ENCODE measurements around the gene TMEM41B. TPM values are rescaled to one million over a fixed set of nuclear protein-coding genes. Genes with fewer than 3 reads are reported as not detected.

Gene TMEM41B
- total and polyA plus RNA-seq, 2 of the 8 experiments (the other 6 are each of a cell fraction or from before 2014, with no cell fraction given): 24.3 to 50.1 TPM

- ChIA-PET POLR2A (ENCODE audit: partially characterized antibody) (interaction anchor here (0.7 to 4.0 kb wide), 10 partner anchors 11 to 192 kb away, joined by 3 to 72 read pairs (median 4); partner anchors contain the start of genes DENND5A, IPO7 and TMEM41B), CTCF (ENCODE audit: partially characterized antibody) (interaction anchor here (0.5 to 1.3 kb wide), 6 partner anchors 15 to 149 kb away, joined by 3 to 4 read pairs (median 3); no protein-coding TSS in a partner anchor)
- 0 out of 2 replicates have a peak overlapping the region, but pooled peaks have one; percentile 6 for H3K27ac ChIP-seq (ENCODE audit: low read depth, low read length)
- H4K20me1 ChIP-seq (replicated peaks in 1 of 2; ENCODE audit: control insufficient read depth in 1 of 2, insufficient read depth in 2 of 2, low read length in 2 of 2): no peaks in the 10 kb centered on the region
- no peak overlapping the region for H3K14ac ChIP-seq (ENCODE audit: insufficient read length)
- WGBS, 2 experiments (ENCODE audit: extremely low coverage in 1 of 2, insufficient coverage in 1 of 2, insufficient read length in 1 of 2, insufficient replicate concordance in 2 of 2, low coverage in 1 of 2, low lambda C conversion rate in 2 of 2, missing lambda C conversion rate in 1 of 2): 75% methylated on average over 2 of the region's 2 CpGs; no CpG with 5 or more reads in 1 of the 2 experiments
- H2AFZ ChIP-seq (ENCODE audit: low read length): peak overlapping the region; percentile 30; the same call in 1 of the 2 replicates
- H3K9me3 ChIP-seq (ENCODE audit: insufficient read depth in 2 of 2, low read depth in 1 of 2, low read length in 1 of 2): no peaks in the 10 kb centered on the region
- peak overlapping the region; percentile 100; the same call in 1 of the 2 replicates for H2BK12ac ChIP-seq (ENCODE audit: low read depth, low read length)
- H3K27me3 ChIP-seq (replicated peaks in 1 of 4; ENCODE audit: control insufficient read depth in 3 of 4, extremely low read depth in 1 of 4, insufficient read depth in 3 of 4, low read length in 3 of 4): no peaks in the 10 kb centered on the region
- peaks cover 4 to 15% (median 10%) of the 10 kb centered on the region in 4 experiments for H3K4me1 ChIP-seq (replicated peaks in 1 of 4; ENCODE audit: control insufficient read depth in 3 of 4, insufficient read depth in 4 of 4, low read length in 3 of 4)
- H3K4me3 ChIP-seq (ENCODE audit: extremely low read depth in 1 of 4, insufficient read depth in 2 of 4, low read depth in 3 of 4, low read length in 4 of 4): no peak overlapping the region
- H3K56ac ChIP-seq (replicated peaks; ENCODE audit: insufficient read length, low read depth, low read length): no peak overlapping the region
- FAIRE-seq (no peak), DNase-seq (ENCODE audit: low read depth in 1 of 2, low spot score in 2 of 2) (no peak)
- H2BK120ac ChIP-seq (replicated peaks; ENCODE audit: low read depth, low read length): no peak overlapping the region
- H3K79me2 ChIP-seq (ENCODE audit: control insufficient read depth in 1 of 2, insufficient read depth in 2 of 2, low read length in 2 of 2): no peaks in the 10 kb centered on the region
- 0 out of 4 replicates have a peak overlapping the region, but pooled peaks of 1 of the 2 experiments have one; percentile 52 for H3K4me2 ChIP-seq (ENCODE audit: insufficient read depth in 1 of 2, low read depth in 2 of 2, low read length in 2 of 2)
- H2BK15ac ChIP-seq (ENCODE audit: low read length): 0 out of 2 replicates have a peak overlapping the region, but pooled peaks have one; percentile 67
- no peak overlapping the region for H4K8ac ChIP-seq (ENCODE audit: extremely low read depth, insufficient read depth, low read length)
- H2AK5ac ChIP-seq (ENCODE audit: low read depth, low read length): peak overlapping the region; percentile 48; the same call in 1 of the 2 replicates
- no peak for TF ChIP-seq YY1 (IDR thresholded peaks at IDR 0.05; ENCODE audit: low read depth, low read length)
- no peak for TF ChIP-seq KDM1A (IDR thresholded peaks at IDR 0.05; ENCODE audit: borderline replicate concordance, low read length)
- no peak for TF ChIP-seq POLR2A (IDR thresholded peaks at IDR 0.05; ENCODE audit: control extremely low read depth in 1 of 2, low read depth in 2 of 2, low read length in 2 of 2)
- no peak for TF ChIP-seq TAF1 (IDR thresholded peaks at IDR 0.05; ENCODE audit: low read depth, low read length)
- TF ChIP-seq BACH1 (IDR thresholded peaks at IDR 0.05; ENCODE audit: low read length): no peak
- no peak for TF ChIP-seq GTF2F1 (IDR thresholded peaks at IDR 0.05; ENCODE audit: borderline replicate concordance, low read depth, low read length)
- TF ChIP-seq SP4 (IDR thresholded peaks at IDR 0.05; ENCODE audit: low read length): no peak
- TF ChIP-seq GABPA (IDR thresholded peaks at IDR 0.05; ENCODE audit: borderline replicate concordance, insufficient read depth, low read length): no peak
- no peak for TF ChIP-seq KDM4A (IDR thresholded peaks at IDR 0.05; ENCODE audit: low read depth, low read length, severe bottlenecking)
- no peak for TF ChIP-seq SIRT6 (IDR thresholded peaks at IDR 0.05; ENCODE audit: low read length)
- TF ChIP-seq CTBP2 (IDR thresholded peaks at IDR 0.05; ENCODE audit: borderline replicate concordance, insufficient read depth, insufficient read length, low read length): no peak
- TF ChIP-seq SRF (IDR thresholded peaks at IDR 0.05; ENCODE audit: low read depth, low read length): no peak
- TF ChIP-seq RBBP5 (IDR thresholded peaks at IDR 0.05; ENCODE audit: borderline replicate concordance, low read depth, low read length): no peak
- no peak for TF ChIP-seq ZNF274 (IDR thresholded peaks at IDR 0.05; ENCODE audit: borderline replicate concordance, extremely low read depth, low read length)
- no peak overlapping the region; a peak in 3 of 7 replicates for H3K9ac ChIP-seq (replicated peaks in 1 of 4; ENCODE audit: extremely low read depth in 1 of 4, low read depth in 3 of 4, low read length in 3 of 4)
- peak overlapping the region; percentile 60 for H4K91ac ChIP-seq (replicated peaks; ENCODE audit: insufficient read length, low read length)
- H3K79me1 ChIP-seq (ENCODE audit: low read depth, low read length): no peaks in the 10 kb centered on the region
- no peak overlapping the region for H4K5ac ChIP-seq (ENCODE audit: insufficient read length, low read depth, low read length)
- H2BK5ac ChIP-seq (ENCODE audit: low read depth, low read length): peak overlapping the region; percentile 99
- no peaks in the 10 kb centered on the region for H3K36me3 ChIP-seq (ENCODE audit: control insufficient read depth in 2 of 4, insufficient read depth in 4 of 4, low read length in 3 of 4)
- H3K18ac ChIP-seq (ENCODE audit: extremely low read depth, low read length): peak overlapping the region; percentile 51; the same call in 1 of the 2 replicates
- H2BK20ac ChIP-seq (ENCODE audit: low read length): peak overlapping the region; percentile 90; the same call in 1 of the 2 replicates
- no peaks in the 10 kb centered on the region; the same call in 1 of the 2 replicates for H3K23me2 ChIP-seq (ENCODE audit: low read depth, low read length)
- H3K4ac ChIP-seq (replicated peaks; ENCODE audit: insufficient read length, low read depth, low read length): no peak overlapping the region
- H3K23ac ChIP-seq (ENCODE audit: insufficient read length): no peak overlapping the region
Measured at GRCh38 chr11:9362393-9362863, 48.0 kb upstream of the TMEM41B start.

Data from H1 (cell line).